HG03095 (cell line): ENCODE results near the gene RAB44.
"Not testable (repeated sequence)": the region's sequence is repeated elsewhere in the genome, so short reads cannot be mapped to it uniquely, and the experiment has no call there.

Source experiments
- ATAC-seq: cut with Tn5 transposase; IDR thresholded peaks from one replicate; pipeline ENCODE4 v1.9.1; 2021; ENCODE audit warnings: moderate library complexity; ENCODE audit not compliant: unreplicated experiment

Gene RAB44

GRCh38 chr6:36697481-36697903 is at the start of gene RAB44:
Gene RAB44, plus strand, starts transcription at chr6:36697826. Its CDS starts 6,410 bp downstream, at chr6:36704236.
- ATAC-seq: no peak

DNA sequence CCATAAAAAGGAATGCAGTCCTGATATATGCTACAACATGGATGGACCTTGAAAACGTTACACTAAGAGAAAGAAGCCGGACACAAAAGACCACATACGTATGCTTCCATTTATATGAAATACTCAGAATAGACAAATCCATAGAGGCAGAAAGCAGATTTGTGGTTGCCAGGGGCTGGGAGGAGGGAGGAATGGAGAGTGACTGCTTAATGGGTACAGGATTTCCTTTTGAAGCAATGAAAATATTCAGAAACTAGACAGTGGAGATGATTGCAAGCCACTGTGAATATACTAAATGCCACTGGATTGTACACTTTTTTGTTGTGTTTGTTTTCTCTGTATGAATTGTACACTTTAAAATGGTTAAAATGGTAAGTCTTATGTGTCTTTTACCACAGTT is 48.5 kb upstream of the RAB44 start:
- ATAC-seq: no peak

- no peak for ATAC-seq
Observed at GRCh38 chr6:36649701-36650484, 47.7 kb upstream of the RAB44 start.

- peak; percentile 68 for ATAC-seq
Observed at GRCh38 chr6:36650848-36651478, 46.7 kb upstream of the RAB44 start.

DNA sequence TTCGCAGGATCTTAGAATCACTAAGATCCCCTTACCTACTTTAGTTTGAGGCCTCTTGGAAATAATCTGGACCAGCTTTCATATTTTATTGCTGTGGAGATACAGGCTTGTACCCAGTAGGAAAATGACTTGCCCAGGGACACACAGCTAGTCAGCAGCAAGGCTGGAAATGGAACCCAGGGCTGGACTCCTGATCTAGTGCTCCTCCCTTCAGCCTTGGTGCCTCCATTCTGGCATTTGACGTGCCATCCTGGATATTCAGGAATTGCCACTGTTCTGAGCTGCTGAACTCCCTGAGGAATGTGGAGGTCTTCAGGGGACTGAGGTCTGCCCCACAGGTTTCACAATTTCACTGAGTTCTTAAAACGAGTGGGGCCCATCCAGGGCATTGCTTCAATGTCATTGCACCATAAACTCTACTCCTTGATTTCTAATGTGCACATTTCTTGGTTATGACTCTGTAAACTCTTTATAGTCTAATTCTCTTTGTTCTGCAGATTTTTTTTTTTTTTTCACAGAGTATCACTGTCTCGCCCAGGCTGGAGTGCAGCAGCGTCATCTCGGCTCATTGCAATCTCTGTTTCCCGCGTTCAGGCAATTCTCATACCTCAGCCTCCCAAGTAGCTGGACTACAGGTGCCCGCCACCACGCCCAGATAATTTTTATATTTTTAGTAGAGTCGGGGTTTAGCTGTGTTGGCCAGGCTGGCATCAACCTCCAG is 45.8 kb upstream of the RAB44 start:
- ATAC-seq: no peak

DNA sequence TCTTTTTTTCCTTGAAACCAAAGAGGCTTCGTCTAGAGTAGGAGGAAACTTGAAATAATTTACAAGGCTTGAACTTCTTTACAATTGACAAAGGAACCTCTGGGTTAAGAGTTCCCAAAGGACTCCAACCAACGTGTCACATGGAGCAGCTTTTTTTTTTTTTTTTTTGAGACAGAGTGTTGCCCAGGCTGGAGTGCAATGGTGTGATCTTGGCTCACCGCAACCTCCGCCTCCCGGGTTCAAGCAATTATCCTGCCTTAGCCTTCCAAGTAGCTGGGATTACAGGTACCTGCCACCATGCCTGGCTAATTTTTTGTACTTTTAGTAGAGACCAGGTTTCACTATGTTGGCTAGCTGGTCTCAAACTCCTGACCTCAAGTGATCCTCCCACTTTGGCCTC is 43.2 kb upstream of the RAB44 start:
- not testable (repeated sequence) for ATAC-seq

GRCh38 chr6:36655085-36655724 is 42.4 kb upstream of the RAB44 start:
- no peak for ATAC-seq

- ATAC-seq: no peak
Observed at GRCh38 chr6:36656441-36656840, 41.2 kb upstream of the RAB44 start.

DNA sequence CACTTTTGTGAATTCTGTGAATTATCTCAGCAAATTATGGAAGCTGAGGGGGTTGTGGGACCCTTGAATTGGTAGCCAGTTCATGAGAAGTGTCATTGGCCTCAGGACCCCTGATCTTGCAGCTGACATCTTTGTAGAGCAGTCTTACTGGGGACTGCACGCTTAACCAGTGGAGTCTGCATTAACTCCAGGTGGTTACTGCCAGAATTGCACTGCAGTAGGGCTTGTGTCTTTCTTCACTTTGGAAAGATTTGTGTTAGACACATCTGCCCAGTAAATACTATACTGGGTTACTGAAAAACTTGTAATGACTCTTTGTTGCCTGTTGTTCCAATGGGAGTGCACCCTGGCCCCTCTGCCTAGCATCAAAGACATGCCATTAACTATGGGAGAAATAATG is 40.4 kb upstream of the RAB44 start:
- no peak for ATAC-seq

GRCh38 chr6:36657942-36658544 is 39.6 kb upstream of the RAB44 start:
- ATAC-seq: no peak

DNA sequence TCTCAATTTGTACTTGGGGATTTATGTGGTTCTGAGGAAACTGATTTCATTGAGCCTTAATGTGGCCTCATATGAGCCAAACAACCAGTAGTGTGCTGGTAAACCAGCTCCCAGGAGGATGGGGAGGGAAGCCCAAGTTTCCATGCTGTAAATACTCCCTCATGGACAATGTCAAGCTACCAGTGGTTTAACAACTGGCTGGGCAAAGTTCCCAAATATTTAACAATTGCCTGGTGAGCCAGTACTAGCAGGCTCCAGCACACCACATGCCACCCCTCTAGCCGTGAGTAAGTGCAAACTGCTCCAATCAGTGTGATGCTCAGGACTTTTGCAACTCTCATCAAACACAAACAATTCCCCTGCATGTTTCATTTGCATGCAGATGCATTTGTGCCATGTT is 38.4 kb upstream of the RAB44 start:
- ATAC-seq: no peak

DNA sequence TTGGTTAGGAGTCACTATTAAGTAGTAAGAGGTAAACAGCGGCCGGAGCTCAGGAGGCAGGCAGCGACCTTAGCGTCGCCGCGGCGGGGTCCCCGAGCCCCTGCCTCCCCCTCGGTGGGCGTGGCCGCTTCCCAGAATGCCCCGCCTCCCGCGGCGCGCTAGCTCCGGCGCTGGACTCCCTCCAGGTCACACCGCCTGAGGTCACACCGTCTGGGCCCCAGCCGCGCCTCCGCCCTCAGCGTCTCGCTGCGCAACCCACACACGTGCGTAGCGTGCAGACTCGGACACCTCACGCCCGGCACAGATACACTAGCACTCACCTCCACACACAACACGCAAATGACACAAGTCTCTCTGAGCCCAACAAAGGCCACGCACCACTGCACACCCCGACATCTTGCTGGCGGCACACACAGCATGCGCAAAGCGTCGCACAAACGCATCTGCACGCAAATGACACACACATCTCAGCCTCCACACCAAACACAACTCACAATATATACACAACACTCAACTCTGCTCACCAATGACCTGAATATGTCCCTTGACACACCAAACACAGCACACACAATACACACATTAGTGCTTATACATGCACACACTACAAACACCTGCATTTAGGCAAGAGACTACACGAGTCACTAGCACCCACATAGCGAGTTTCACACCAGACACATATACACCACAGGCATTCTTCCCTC is 36.7 kb upstream of the RAB44 start:
- no peak for ATAC-seq

- no peak for ATAC-seq
Observed at GRCh38 chr6:36662380-36662779, 35.2 kb upstream of the RAB44 start.

DNA sequence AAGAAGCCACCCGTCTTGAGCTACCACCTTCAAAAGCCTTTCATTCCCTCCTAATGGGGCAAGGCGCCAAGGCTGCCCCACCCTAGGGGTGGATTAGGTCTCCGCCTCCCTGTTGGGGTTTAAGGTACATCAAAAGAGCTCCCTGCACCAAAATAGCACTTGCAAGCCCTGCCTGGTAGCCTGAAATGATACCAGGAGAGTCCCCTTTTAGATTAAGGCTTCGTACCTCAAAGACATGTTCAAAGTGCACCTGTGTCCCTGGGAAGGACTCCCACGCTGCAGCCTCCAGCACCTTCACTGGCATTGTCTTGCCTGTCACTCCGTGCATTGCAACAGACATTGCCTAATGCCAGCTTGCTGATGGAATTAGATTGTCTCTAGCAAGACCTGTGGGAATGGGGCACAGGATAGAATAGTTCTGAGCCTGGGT is 34.8 kb upstream of the RAB44 start:
- no peak for ATAC-seq

DNA sequence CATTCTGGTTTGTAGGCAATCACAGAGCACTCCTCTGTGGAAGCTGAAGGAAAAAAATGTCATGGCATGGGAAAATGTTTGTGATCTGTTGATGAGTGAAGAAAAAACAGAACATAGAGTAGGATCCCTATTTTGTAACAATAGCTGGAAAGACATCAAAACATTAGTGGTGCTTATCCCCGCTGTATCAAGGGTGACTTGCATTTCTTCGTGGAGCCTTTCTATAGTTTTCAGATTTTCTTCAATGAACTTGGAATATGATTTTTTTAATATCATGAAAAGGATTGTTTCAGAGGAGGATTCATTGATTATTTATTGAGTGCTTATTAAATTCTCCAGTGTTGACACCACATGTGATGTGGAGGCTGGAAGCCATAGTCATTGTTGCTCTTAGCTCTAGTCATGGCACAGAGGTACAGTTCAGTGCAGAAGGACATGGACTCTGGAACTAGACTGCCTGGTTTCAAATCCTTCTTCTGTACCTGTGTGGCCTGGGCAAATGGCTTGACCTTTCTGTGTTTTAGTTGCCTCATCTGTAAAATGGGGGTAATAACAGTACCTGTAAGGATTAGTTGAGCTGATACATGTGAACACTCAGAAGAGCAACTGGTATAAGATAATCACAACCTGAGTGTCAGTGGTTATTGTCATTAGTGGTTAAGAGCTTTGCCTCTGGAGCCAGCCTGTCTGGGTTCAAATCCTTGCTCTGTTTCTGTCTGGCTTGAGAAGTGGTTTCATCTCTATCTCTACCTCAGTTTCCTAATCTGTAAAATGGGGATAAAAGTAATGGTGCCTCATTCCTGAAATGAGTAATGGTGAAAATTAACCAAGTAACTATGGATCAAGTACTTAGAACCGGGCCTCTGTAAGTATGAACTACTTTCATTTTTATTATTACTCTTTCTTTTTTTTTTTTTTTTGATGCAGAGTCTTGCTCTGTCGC is 33.9 kb upstream of the RAB44 start:
- ATAC-seq: no peak

DNA sequence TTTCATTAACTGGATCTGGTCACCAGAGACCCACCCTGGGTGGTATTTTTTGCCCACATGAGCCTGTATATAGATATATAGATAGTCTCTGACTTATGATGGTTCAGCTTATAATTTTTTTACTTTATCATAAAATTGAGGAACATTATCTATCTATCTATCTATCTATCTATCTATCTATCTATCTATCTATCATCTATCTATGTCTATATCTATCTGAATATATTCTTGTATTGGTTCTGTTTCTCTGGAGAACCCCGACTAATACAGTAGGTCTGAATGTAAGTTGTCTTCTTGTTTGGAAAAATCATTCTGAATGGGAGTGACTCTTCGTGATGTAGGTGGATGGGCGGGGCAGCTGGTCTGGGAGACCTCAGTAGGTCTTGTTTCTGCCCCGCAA is 32.4 kb upstream of the RAB44 start:
- ATAC-seq: no peak

DNA sequence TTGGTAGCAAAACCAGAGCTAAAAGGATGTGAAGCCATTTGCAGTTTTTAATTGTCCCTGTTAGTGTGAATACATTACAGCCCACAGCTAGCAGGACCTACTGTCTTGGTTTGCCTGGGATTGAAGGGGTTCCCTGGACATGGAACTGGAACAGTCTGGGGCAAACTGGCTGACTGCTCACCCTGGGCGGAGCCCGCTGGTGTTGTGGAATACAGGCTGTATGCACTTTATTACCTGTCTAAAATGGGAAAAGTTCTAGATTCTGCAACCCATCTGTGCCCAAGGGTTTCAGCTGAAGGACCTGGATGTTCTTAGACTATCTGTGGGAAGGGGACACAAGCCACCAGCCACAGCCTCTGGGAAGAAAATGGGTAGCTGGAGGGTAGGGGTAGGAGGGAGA is 31.3 kb upstream of the RAB44 start:
- ATAC-seq: no peak

DNA sequence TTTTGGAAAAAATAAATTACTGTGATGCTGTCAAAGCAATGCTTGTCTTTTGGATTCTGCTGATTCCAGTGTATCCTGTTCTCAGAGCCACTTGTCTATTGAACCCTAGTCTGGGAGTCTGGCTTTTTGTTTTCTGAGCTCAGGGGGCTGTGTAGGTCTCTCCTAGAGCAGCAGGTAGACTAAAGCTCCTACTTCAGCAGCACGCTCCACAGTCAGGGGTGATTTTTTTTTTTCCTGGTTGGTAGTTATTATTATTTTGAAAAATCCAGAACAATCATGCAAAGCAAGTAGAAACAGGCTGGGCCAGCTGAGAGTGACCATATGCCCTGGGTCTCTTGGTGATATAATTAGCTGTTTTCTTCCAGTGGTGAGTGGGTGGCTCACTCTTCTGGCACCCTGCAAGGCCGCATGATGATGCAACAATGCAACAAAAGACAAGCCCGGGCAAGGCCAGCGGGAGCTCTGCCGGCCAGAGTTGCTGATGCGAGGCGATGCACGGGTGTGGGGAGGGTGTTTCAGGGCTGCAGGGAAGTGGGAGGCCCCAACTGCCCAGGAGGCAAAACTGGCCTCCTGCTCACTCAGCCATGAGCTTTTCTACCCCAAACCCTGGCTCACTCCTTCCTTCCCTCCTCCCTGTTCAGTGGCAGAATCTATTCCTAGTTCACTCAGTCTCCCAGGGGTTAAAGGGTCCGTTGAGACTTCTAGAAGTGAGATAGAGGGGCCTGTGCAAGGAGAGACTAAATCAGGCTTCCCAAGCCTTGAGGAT is 30.6 kb upstream of the RAB44 start:
- peak; percentile 73 for ATAC-seq

- no peak for ATAC-seq
Observed at GRCh38 chr6:36668591-36668990, 29.0 kb upstream of the RAB44 start.
